A549 (cell line): Measurements from ENCODE around the gene ZMYND10.

Source experiments
- EHF ChIP-seq: fragments of 250-450 bp; sonication (Bioruptor Pico); IDR thresholded peaks from 2 replicates; pipeline ENCODE4 v1.5.0; 2020; ENCODE audit warnings: mild to moderate bottlenecking
- EP300 ChIP-seq, 2 experiments: fragments of >200 bp; sonication (Bioruptor Twin); formaldehyde crosslinking; IDR thresholded peaks; 2 replicates in 1 of 2; 3 replicates in 1 of 2; pipeline ENCODE4 v1.6.1; 2016 to 2017
- GATA3 ChIP-seq: IDR thresholded peaks from 2 replicates; pipeline ENCODE4 v1.6.1; 2012; ENCODE audit warnings: borderline replicate concordance
- JUN ChIP-seq, 2 experiments: fragments of >200 bp; sonication (Bioruptor Twin); formaldehyde crosslinking; IDR thresholded peaks; 2 replicates in 1 of 2; 3 replicates in 1 of 2; pipeline ENCODE4 v1.6.1; 2016 to 2017
- NPAS2 ChIP-seq: fragments of 250-450 bp; sonication (Bioruptor Pico); IDR thresholded peaks from 2 replicates; pipeline ENCODE4 v1.8.0; 2022; ENCODE audit warnings: mild to moderate bottlenecking, moderate library complexity, borderline replicate concordance
- NR3C1 ChIP-seq: fragments of >200 bp; sonication (Bioruptor Twin); formaldehyde crosslinking; IDR thresholded peaks from 3 replicates; pipeline ENCODE4 v1.6.1; 2017
- RAD21 ChIP-seq, 2 experiments: fragments of >200 bp in 1 of 2; sonication (Bioruptor Twin) in 1 of 2; formaldehyde crosslinking in 1 of 2; IDR thresholded peaks in 1 of 2; conservative IDR thresholded peaks in 1 of 2; 2 replicates in 1 of 2; 3 replicates in 1 of 2; pipeline ENCODE4 v1.6.1; 2012 to 2018; ENCODE audit warnings: inconsistent platforms in 1 of 2
- RCOR1 ChIP-seq: fragments of 150-350 bp; IDR thresholded peaks from 2 replicates; pipeline ENCODE4 v1.6.1; 2014; ENCODE audit warnings: antibody characterized with exemption, low read length, low read depth
- TF ChIP-seq, protein P1 (sequence below): fragments of >200 bp; sonication (Bioruptor Twin); formaldehyde crosslinking; IDR thresholded peaks from 3 replicates; pipeline ENCODE4 v1.5.1; 2016
- TF ChIP-seq, protein P2 (sequence below): IDR thresholded peaks from 2 replicates; pipeline ENCODE4 v1.6.1; 2012

DNA sequence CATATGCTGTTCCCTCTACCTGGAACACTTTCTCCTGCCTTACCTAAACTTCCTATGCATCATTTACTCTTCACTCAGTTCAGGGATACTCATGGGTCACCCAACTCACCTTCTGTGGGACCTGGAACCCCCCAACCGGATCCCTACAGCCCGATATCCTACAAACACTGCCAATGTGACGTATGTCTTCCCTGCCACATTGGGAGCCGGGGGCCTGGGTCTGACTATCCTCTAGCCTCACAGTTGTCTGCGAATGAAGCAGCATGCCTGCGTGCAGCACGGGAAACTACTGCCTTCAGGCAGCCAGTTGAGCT lies 4.6 kb upstream of the ZMYND10 start:
- TF ChIP-seq, protein P1, sequence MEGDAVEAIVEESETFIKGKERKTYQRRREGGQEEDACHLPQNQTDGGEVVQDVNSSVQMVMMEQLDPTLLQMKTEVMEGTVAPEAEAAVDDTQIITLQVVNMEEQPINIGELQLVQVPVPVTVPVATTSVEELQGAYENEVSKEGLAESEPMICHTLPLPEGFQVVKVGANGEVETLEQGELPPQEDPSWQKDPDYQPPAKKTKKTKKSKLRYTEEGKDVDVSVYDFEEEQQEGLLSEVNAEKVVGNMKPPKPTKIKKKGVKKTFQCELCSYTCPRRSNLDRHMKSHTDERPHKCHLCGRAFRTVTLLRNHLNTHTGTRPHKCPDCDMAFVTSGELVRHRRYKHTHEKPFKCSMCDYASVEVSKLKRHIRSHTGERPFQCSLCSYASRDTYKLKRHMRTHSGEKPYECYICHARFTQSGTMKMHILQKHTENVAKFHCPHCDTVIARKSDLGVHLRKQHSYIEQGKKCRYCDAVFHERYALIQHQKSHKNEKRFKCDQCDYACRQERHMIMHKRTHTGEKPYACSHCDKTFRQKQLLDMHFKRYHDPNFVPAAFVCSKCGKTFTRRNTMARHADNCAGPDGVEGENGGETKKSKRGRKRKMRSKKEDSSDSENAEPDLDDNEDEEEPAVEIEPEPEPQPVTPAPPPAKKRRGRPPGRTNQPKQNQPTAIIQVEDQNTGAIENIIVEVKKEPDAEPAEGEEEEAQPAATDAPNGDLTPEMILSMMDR, result no peak
- no peak for TF ChIP-seq JUN (IDR thresholded peaks at IDR 0.05)
- TF ChIP-seq, protein P2, sequence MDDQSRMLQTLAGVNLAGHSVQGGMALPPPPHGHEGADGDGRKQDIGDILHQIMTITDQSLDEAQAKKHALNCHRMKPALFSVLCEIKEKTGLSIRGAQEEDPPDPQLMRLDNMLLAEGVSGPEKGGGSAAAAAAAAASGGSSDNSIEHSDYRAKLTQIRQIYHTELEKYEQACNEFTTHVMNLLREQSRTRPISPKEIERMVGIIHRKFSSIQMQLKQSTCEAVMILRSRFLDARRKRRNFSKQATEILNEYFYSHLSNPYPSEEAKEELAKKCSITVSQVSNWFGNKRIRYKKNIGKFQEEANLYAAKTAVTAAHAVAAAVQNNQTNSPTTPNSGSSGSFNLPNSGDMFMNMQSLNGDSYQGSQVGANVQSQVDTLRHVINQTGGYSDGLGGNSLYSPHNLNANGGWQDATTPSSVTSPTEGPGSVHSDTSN, result no peak
- no peak for TF ChIP-seq NR3C1
- no peak for TF ChIP-seq EP300 (IDR thresholded peaks at IDR 0.05)
- no peak for TF ChIP-seq NPAS2 (CRISPR knock-in tag)
- TF ChIP-seq EHF (CRISPR knock-in tag), result no peak
- no peak for TF ChIP-seq RCOR1
- no peak for TF ChIP-seq RAD21 (conservative IDR thresholded peaks at IDR 0.05 in 1 of 2, IDR thresholded peaks at IDR 0.05 in 1 of 2)
- TF ChIP-seq GATA3, result no peak
